Suppressor macrophage treated with lipopolysaccharide for 4 hours (primary cell): ENCODE data around the gene NT5C2.
"Not testable (repeated sequence)": the region's sequence is repeated elsewhere in the genome, so short reads cannot be mapped to it uniquely, and the experiment has no call there.

ENCODE experiments used
- DNase-seq: peaks from one replicate; pipeline ENCODE4 v3.0.0-alpha.2; 2020

Gene NT5C2

GRCh38 chr10:103083266-103083976 lies 109.7 kb downstream of the NT5C2 start:
- no peak for DNase-seq

- DNase-seq: no peak
These were observed 110.4 kb downstream of the NT5C2 start for GRCh38 chr10:103082683-103083082.

- no peak for DNase-seq
These were observed 112.0 kb downstream of the NT5C2 start for GRCh38 chr10:103080891-103081581.

GRCh38 chr10:103079946-103080345 lies 113.1 kb downstream of the NT5C2 start:
- DNase-seq: no peak

GRCh38 chr10:103079100-103079499 lies 114.0 kb downstream of the NT5C2 start:
- DNase-seq: no peak

- DNase-seq: no peak
These were observed 114.4 kb downstream of the NT5C2 start for GRCh38 chr10:103078676-103079075.

GRCh38 chr10:103078309-103078615 lies 114.8 kb downstream of the NT5C2 start:
- no peak for DNase-seq

- DNase-seq: no peak
These were observed 115.4 kb downstream of the NT5C2 start for GRCh38 chr10:103077491-103078308.

- DNase-seq: no peak
These were observed 116.1 kb downstream of the NT5C2 start for GRCh38 chr10:103077020-103077419.

GRCh38 chr10:103072891-103073290 lies 120.2 kb downstream of the NT5C2 start:
- DNase-seq: no peak

GRCh38 chr10:103072276-103072675 lies 120.8 kb downstream of the NT5C2 start:
- no peak for DNase-seq

- DNase-seq: peak; percentile 41
These were observed 123.4 kb downstream of the NT5C2 start for GRCh38 chr10:103069453-103070331.

- no peak for DNase-seq
These were observed 125.1 kb downstream of the NT5C2 start for GRCh38 chr10:103067956-103068355.

GRCh38 chr10:103067484-103067883 lies 125.6 kb downstream of the NT5C2 start:
- no peak for DNase-seq

- DNase-seq: not testable (repeated sequence)
These were observed 126.0 kb downstream of the NT5C2 start for GRCh38 chr10:103067099-103067477.

- no peak for DNase-seq
These were observed 126.7 kb downstream of the NT5C2 start for GRCh38 chr10:103066141-103067098.

- DNase-seq: no peak
These were observed 128.1 kb downstream of the NT5C2 start for GRCh38 chr10:103064956-103065355.

- no peak for DNase-seq
These were observed 130.1 kb downstream of the NT5C2 start for GRCh38 chr10:103062854-103063590.

- DNase-seq: no peak
These were observed 132.5 kb downstream of the NT5C2 start for GRCh38 chr10:103060575-103060974.

- DNase-seq: no peak
These were observed 135.0 kb downstream of the NT5C2 start for GRCh38 chr10:103058034-103058433.

- DNase-seq: no peak
These were observed 138.0 kb downstream of the NT5C2 start for GRCh38 chr10:103055105-103055504.
